ENCODE measurements around the gene PRRT4.

PRRT4 gene

GRCh38 chr7:128341733-128342132 lies 19.8 kb downstream of the PRRT4 start:
- no peak for DNase-seq

- no peak for DNase-seq
Measured at GRCh38 chr7:128335730-128336129, 25.8 kb downstream of the PRRT4 start.

GRCh38 chr7:128324368-128324680 lies 37.2 kb downstream of the PRRT4 start:
- no peak for DNase-seq

GRCh38 chr7:128323459-128324367 lies 37.8 kb downstream of the PRRT4 start:
- no peak for DNase-seq

- DNase-seq = no peak
Measured at GRCh38 chr7:128323040-128323439, 38.5 kb downstream of the PRRT4 start.

- peak; percentile 10 for DNase-seq
Measured at GRCh38 chr7:128322040-128322643, 39.3 kb downstream of the PRRT4 start.

- no peak for DNase-seq
Measured at GRCh38 chr7:128321044-128321422, 40.5 kb downstream of the PRRT4 start.

- no peak for DNase-seq
Measured at GRCh38 chr7:128318691-128319090, 42.8 kb downstream of the PRRT4 start.

- no peak for DNase-seq
Measured at GRCh38 chr7:128311013-128311412, 50.5 kb downstream of the PRRT4 start.

- DNase-seq = no peak
Measured at GRCh38 chr7:128310499-128310898, 51.0 kb downstream of the PRRT4 start.

- no peak for DNase-seq
Measured at GRCh38 chr7:128309976-128310375, 51.5 kb downstream of the PRRT4 start.

GRCh38 chr7:128309124-128309523 lies 52.4 kb downstream of the PRRT4 start:
- DNase-seq = no peak

GRCh38 chr7:128307061-128307460 lies 54.4 kb downstream of the PRRT4 start:
- DNase-seq = no peak

GRCh38 chr7:128304212-128304611 lies 57.3 kb downstream of the PRRT4 start:
- peak; percentile 65 for DNase-seq

- DNase-seq = no peak
Measured at GRCh38 chr7:128303643-128304042, 57.8 kb downstream of the PRRT4 start.

- DNase-seq = no peak
Measured at GRCh38 chr7:128303133-128303532, 58.4 kb downstream of the PRRT4 start.

- DNase-seq = no peak
Measured at GRCh38 chr7:128302139-128302538, 59.4 kb downstream of the PRRT4 start.
